Kidney epithelial cell (primary cell): ENCODE data around the gene KRT26. TPM values are rescaled to one million over a fixed set of nuclear protein-coding genes. Genes with fewer than 3 reads are reported as not detected.

Experiments used
- DNase-seq: peaks from one replicate; pipeline ENCODE4 v3.0.0-alpha.2; 2010; ENCODE audit warnings: low read depth
- H3K27me3 ChIP-seq: 2 replicates; pipeline ENCODE4 v1.6.0; 2011; ENCODE audit warnings: low read length; ENCODE audit not compliant: control insufficient read depth, insufficient read depth
- H3K36me3 ChIP-seq: 2 replicates; pipeline ENCODE4 v1.5.1; 2011; ENCODE audit warnings: low read length; ENCODE audit not compliant: control insufficient read depth, insufficient read depth
- H3K4me3 ChIP-seq: 2 replicates; pipeline ENCODE4 v1.5.1; 2011; ENCODE audit warnings: low read depth, mild to moderate bottlenecking, control low read depth, low read length
- CTCF ChIP-seq: IDR thresholded peaks from 2 replicates; pipeline ENCODE4 v1.5.1; 2011; ENCODE audit warnings: mild to moderate bottlenecking, moderate library complexity, low read length, control low read depth, inconsistent platforms; ENCODE audit not compliant: insufficient read depth, poor library complexity, severe bottlenecking
- total RNA-seq: library from RNA; depleted of rRNA; stranded (reverse); fragments of >200 nt; gene quantifications from 2 replicates; pipeline ENCODE4 v1.2.3, GENCODE V29; 2015

KRT26 gene
- total RNA-seq, 1 donor from 2014 or later: not detected

- Histone ChIP-seq H3K4me3 (no peak overlapping the region), H3K27me3 (no peaks in the 10 kb centered on the region), H3K36me3 (no peaks in the 10 kb centered on the region)
- no peak for DNase-seq
- no peak for TF ChIP-seq CTCF
These were observed 51.1 kb downstream of the KRT26 start for GRCh38 chr17:40720899-40721298.

- TF ChIP-seq CTCF: no peak
- Histone ChIP-seq H3K4me3 (no peak overlapping the region), H3K27me3 (no peaks in the 10 kb centered on the region), H3K36me3 (no peaks in the 10 kb centered on the region)
- no peak for DNase-seq
These were observed 53.1 kb downstream of the KRT26 start for GRCh38 chr17:40718930-40719329.

GRCh38 chr17:40717776-40718175 lies 54.2 kb downstream of the KRT26 start:
- Histone ChIP-seq H3K4me3 (no peak overlapping the region), H3K36me3 (no peaks in the 10 kb centered on the region), H3K27me3 (no peaks in the 10 kb centered on the region)
- no peak for DNase-seq
- TF ChIP-seq CTCF: no peak

Other genes starting within 250 kb of the KRT26 start
- not detected in 2 replicates for gene CCR7, start 206.7 kb downstream of the KRT26 start, total RNA-seq
- 105 and 115 TPM in 2 replicates for gene SMARCE1, start 124.4 kb downstream of the KRT26 start, total RNA-seq
- gene KRT222, start 107.0 kb downstream of the KRT26 start, total RNA-seq: not detected in 2 replicates
- not detected in 2 replicates for gene KRT24, start 68.4 kb downstream of the KRT26 start, total RNA-seq
- gene KRT25, start 16.9 kb downstream of the KRT26 start, total RNA-seq: not detected in 2 replicates
- not detected in 2 replicates for gene KRT27, start 10.3 kb upstream of the KRT26 start, total RNA-seq
- not detected in 2 replicates for gene KRT28, start 27.8 kb upstream of the KRT26 start, total RNA-seq
- gene KRT10, start 50.4 kb upstream of the KRT26 start, total RNA-seq: 24.5 and 29.9 TPM in 2 replicates
- not detected in 2 replicates for gene KRT12, start 95.0 kb upstream of the KRT26 start, total RNA-seq
- not detected in 2 replicates for gene KRT20, start 113.0 kb upstream of the KRT26 start, total RNA-seq
- gene KRT23, start 165.4 kb upstream of the KRT26 start, total RNA-seq: 24.2 and 25.9 TPM in 2 replicates
- gene KRT39, start 194.7 kb upstream of the KRT26 start, total RNA-seq: not detected in 2 replicates
- not detected in 2 replicates for gene KRT40, start 212.1 kb upstream of the KRT26 start, total RNA-seq
- not detected in 2 replicates for gene KRTAP3-3, start 222.0 kb upstream of the KRT26 start, total RNA-seq
- not detected in 2 replicates for gene KRTAP3-2, start 227.7 kb upstream of the KRT26 start, total RNA-seq
- not detected in 2 replicates for gene KRTAP3-1, start 236.9 kb upstream of the KRT26 start, total RNA-seq